ENCODE results near the gene MOGAT2.
"Not testable (repeated sequence)": the region's sequence is repeated elsewhere in the genome, so short reads cannot be mapped to it uniquely, and the experiment has no call there.

MOGAT2 gene

GRCh38 chr11:75734491-75735180 is 17.0 kb downstream of the MOGAT2 start:
- no peak overlapping the region for H3K4me3 ChIP-seq (ENCODE audit: low read length in 2 of 2)
- H3K36me3 ChIP-seq (ENCODE audit: control insufficient read depth in 2 of 2, insufficient read depth in 2 of 2, low read length in 2 of 2) = peaks cover 9 to 16% of the 10 kb centered on the region in 2 donors

GRCh38 chr11:75735181-75735845 is 17.7 kb downstream of the MOGAT2 start:
- peak overlapping the region; percentile 59 to 69 for H3K27ac ChIP-seq (ENCODE audit: low read depth in 2 of 2, low read length in 2 of 2)
- H3K4me3 ChIP-seq (ENCODE audit: low read length in 2 of 2) = no peak overlapping the region
- H3K27me3 ChIP-seq (ENCODE audit: control insufficient read depth in 2 of 2, insufficient read depth in 2 of 2, low read length in 2 of 2) = peaks cover 0 to 3% of the 10 kb centered on the region in 2 donors
- peaks cover 7 to 11% of the 10 kb centered on the region in 2 donors for H3K36me3 ChIP-seq (ENCODE audit: control insufficient read depth in 2 of 2, insufficient read depth in 2 of 2, low read length in 2 of 2)
- no peaks in the 10 kb centered on the region for H3K9me3 ChIP-seq (ENCODE audit: control insufficient read depth in 2 of 2, low read length in 2 of 2)
- no peak overlapping the region for H3K9ac ChIP-seq (ENCODE audit: low read depth in 1 of 2, low read length in 2 of 2)
- peaks cover 4 to 24% of the 10 kb centered on the region in 2 donors for H3K4me1 ChIP-seq (ENCODE audit: control insufficient read depth in 2 of 2, insufficient read depth in 2 of 2, low read length in 2 of 2)

More at GRCh38 chr11:75734491-75735180, 17.0 kb downstream of the MOGAT2 start:
- Histone ChIP-seq H3K27ac (ENCODE audit: low read depth in 2 of 2, low read length in 2 of 2) (peak overlapping the region; percentile 59 to 69), H3K4me1 (ENCODE audit: control insufficient read depth in 2 of 2, insufficient read depth in 2 of 2, low read length in 2 of 2) (peaks cover 4 to 24% of the 10 kb centered on the region in 2 donors), H3K9me3 (ENCODE audit: control insufficient read depth in 2 of 2, low read length in 2 of 2) (no peaks in the 10 kb centered on the region), H3K9ac (ENCODE audit: low read depth in 1 of 2, low read length in 2 of 2) (no peak overlapping the region), H3K27me3 (ENCODE audit: control insufficient read depth in 2 of 2, insufficient read depth in 2 of 2, low read length in 2 of 2) (peaks cover 0 to 3% of the 10 kb centered on the region in 2 donors)

- Histone ChIP-seq H3K27me3 (ENCODE audit: control insufficient read depth in 2 of 2, insufficient read depth in 2 of 2, low read length in 2 of 2) (peaks cover 0 to 3% of the 10 kb centered on the region in 2 donors), H3K9ac (ENCODE audit: low read depth in 1 of 2, low read length in 2 of 2) (no peak overlapping the region), H3K27ac (ENCODE audit: low read depth in 2 of 2, low read length in 2 of 2) (no peak overlapping the region), H3K36me3 (ENCODE audit: control insufficient read depth in 2 of 2, insufficient read depth in 2 of 2, low read length in 2 of 2) (no peaks in the 10 kb centered on the region), H3K4me3 (ENCODE audit: low read length in 2 of 2) (no peak overlapping the region), H3K9me3 (ENCODE audit: control insufficient read depth in 2 of 2, low read length in 2 of 2) (no peaks in the 10 kb centered on the region), H3K4me1 (ENCODE audit: control insufficient read depth in 2 of 2, insufficient read depth in 2 of 2, low read length in 2 of 2) (peaks cover 4 to 21% of the 10 kb centered on the region in 2 donors)
Observed at GRCh38 chr11:75737314-75737713, 19.7 kb downstream of the MOGAT2 start.

GRCh38 chr11:75740681-75741080 is 23.0 kb downstream of the MOGAT2 start:
- Histone ChIP-seq H3K9ac (ENCODE audit: low read depth in 1 of 2, low read length in 2 of 2) (no peak overlapping the region), H3K4me1 (ENCODE audit: control insufficient read depth in 2 of 2, insufficient read depth in 2 of 2, low read length in 2 of 2) (peaks cover 0 to 8% of the 10 kb centered on the region in 2 donors), H3K36me3 (ENCODE audit: control insufficient read depth in 2 of 2, insufficient read depth in 2 of 2, low read length in 2 of 2) (no peaks in the 10 kb centered on the region), H3K27ac (ENCODE audit: low read depth in 2 of 2, low read length in 2 of 2) (no peak overlapping the region), H3K9me3 (ENCODE audit: control insufficient read depth in 2 of 2, low read length in 2 of 2) (no peaks in the 10 kb centered on the region), H3K27me3 (ENCODE audit: control insufficient read depth in 2 of 2, insufficient read depth in 2 of 2, low read length in 2 of 2) (peaks cover 0 to 3% of the 10 kb centered on the region in 2 donors), H3K4me3 (ENCODE audit: low read length in 2 of 2) (no peak overlapping the region)

GRCh38 chr11:75743159-75743558 is 25.5 kb downstream of the MOGAT2 start:
- H3K9me3 ChIP-seq (ENCODE audit: control insufficient read depth in 2 of 2, low read length in 2 of 2); H3K36me3 ChIP-seq (ENCODE audit: control insufficient read depth in 2 of 2, insufficient read depth in 2 of 2, low read length in 2 of 2); H3K4me1 ChIP-seq (ENCODE audit: control insufficient read depth in 2 of 2, insufficient read depth in 2 of 2, low read length in 2 of 2); H3K4me3 ChIP-seq (ENCODE audit: low read length in 2 of 2); H3K27me3 ChIP-seq (ENCODE audit: control insufficient read depth in 2 of 2, insufficient read depth in 2 of 2, low read length in 2 of 2); H3K9ac ChIP-seq (ENCODE audit: low read depth in 1 of 2, low read length in 2 of 2); H3K27ac ChIP-seq (ENCODE audit: low read depth in 2 of 2, low read length in 2 of 2): not testable (repeated sequence)

- peaks cover 0 to 8% of the 10 kb centered on the region in 2 donors for H3K4me1 ChIP-seq (ENCODE audit: control insufficient read depth in 2 of 2, insufficient read depth in 2 of 2, low read length in 2 of 2)
- H3K36me3 ChIP-seq (ENCODE audit: control insufficient read depth in 2 of 2, insufficient read depth in 2 of 2, low read length in 2 of 2) = no peaks in the 10 kb centered on the region
- H3K4me3 ChIP-seq (ENCODE audit: low read length in 2 of 2) = no peak overlapping the region
- no peaks in the 10 kb centered on the region for H3K9me3 ChIP-seq (ENCODE audit: control insufficient read depth in 2 of 2, low read length in 2 of 2)
- H3K27ac ChIP-seq (ENCODE audit: low read depth in 2 of 2, low read length in 2 of 2) = no peak overlapping the region
- no peak overlapping the region for H3K9ac ChIP-seq (ENCODE audit: low read depth in 1 of 2, low read length in 2 of 2)
- no peaks in the 10 kb centered on the region for H3K27me3 ChIP-seq (ENCODE audit: control insufficient read depth in 2 of 2, insufficient read depth in 2 of 2, low read length in 2 of 2)
Observed at GRCh38 chr11:75743711-75744563, 26.3 kb downstream of the MOGAT2 start.

- Histone ChIP-seq H3K27me3 (ENCODE audit: control insufficient read depth in 2 of 2, insufficient read depth in 2 of 2, low read length in 2 of 2) (no peaks in the 10 kb centered on the region), H3K27ac (ENCODE audit: low read depth in 2 of 2, low read length in 2 of 2) (no peak overlapping the region), H3K36me3 (ENCODE audit: control insufficient read depth in 2 of 2, insufficient read depth in 2 of 2, low read length in 2 of 2) (no peaks in the 10 kb centered on the region), H3K9me3 (ENCODE audit: control insufficient read depth in 2 of 2, low read length in 2 of 2) (no peaks in the 10 kb centered on the region), H3K9ac (ENCODE audit: low read depth in 1 of 2, low read length in 2 of 2) (no peak overlapping the region), H3K4me1 (ENCODE audit: control insufficient read depth in 2 of 2, insufficient read depth in 2 of 2, low read length in 2 of 2) (peaks cover 0 to 8% of the 10 kb centered on the region in 2 donors), H3K4me3 (ENCODE audit: low read length in 2 of 2) (no peak overlapping the region)
Observed at GRCh38 chr11:75745807-75746206, 28.2 kb downstream of the MOGAT2 start.

- not testable (repeated sequence) for H3K27ac ChIP-seq (ENCODE audit: low read depth in 2 of 2, low read length in 2 of 2); H3K4me3 ChIP-seq (ENCODE audit: low read length in 2 of 2); H3K9ac ChIP-seq (ENCODE audit: low read depth in 1 of 2, low read length in 2 of 2); H3K36me3 ChIP-seq (ENCODE audit: control insufficient read depth in 2 of 2, insufficient read depth in 2 of 2, low read length in 2 of 2); H3K9me3 ChIP-seq (ENCODE audit: control insufficient read depth in 2 of 2, low read length in 2 of 2); H3K4me1 ChIP-seq (ENCODE audit: control insufficient read depth in 2 of 2, insufficient read depth in 2 of 2, low read length in 2 of 2); H3K27me3 ChIP-seq (ENCODE audit: control insufficient read depth in 2 of 2, insufficient read depth in 2 of 2, low read length in 2 of 2)
Observed at GRCh38 chr11:75748729-75749273, 31.2 kb downstream of the MOGAT2 start.

- not testable (repeated sequence) for H3K4me3 ChIP-seq (ENCODE audit: low read length in 2 of 2); H3K9ac ChIP-seq (ENCODE audit: low read depth in 1 of 2, low read length in 2 of 2); H3K36me3 ChIP-seq (ENCODE audit: control insufficient read depth in 2 of 2, insufficient read depth in 2 of 2, low read length in 2 of 2); H3K27ac ChIP-seq (ENCODE audit: low read depth in 2 of 2, low read length in 2 of 2); H3K9me3 ChIP-seq (ENCODE audit: control insufficient read depth in 2 of 2, low read length in 2 of 2); H3K4me1 ChIP-seq (ENCODE audit: control insufficient read depth in 2 of 2, insufficient read depth in 2 of 2, low read length in 2 of 2); H3K27me3 ChIP-seq (ENCODE audit: control insufficient read depth in 2 of 2, insufficient read depth in 2 of 2, low read length in 2 of 2)
Observed at GRCh38 chr11:75754933-75755332, 37.3 kb downstream of the MOGAT2 start.

- Histone ChIP-seq H3K27me3 (ENCODE audit: control insufficient read depth in 2 of 2, insufficient read depth in 2 of 2, low read length in 2 of 2) (no peaks in the 10 kb centered on the region), H3K4me3 (ENCODE audit: low read length in 2 of 2) (no peak overlapping the region), H3K27ac (ENCODE audit: low read depth in 2 of 2, low read length in 2 of 2) (no peak overlapping the region), H3K9me3 (ENCODE audit: control insufficient read depth in 2 of 2, low read length in 2 of 2) (no peaks in the 10 kb centered on the region), H3K9ac (ENCODE audit: low read depth in 1 of 2, low read length in 2 of 2) (no peak overlapping the region), H3K36me3 (ENCODE audit: control insufficient read depth in 2 of 2, insufficient read depth in 2 of 2, low read length in 2 of 2) (no peaks in the 10 kb centered on the region), H3K4me1 (ENCODE audit: control insufficient read depth in 2 of 2, insufficient read depth in 2 of 2, low read length in 2 of 2) (no peaks in the 10 kb centered on the region)
Observed at GRCh38 chr11:75757651-75758050, 40.0 kb downstream of the MOGAT2 start.
